Measurements from ENCODE around the gene TRIM39. TPM values are rescaled to one million over a fixed set of nuclear protein-coding genes. Genes with fewer than 3 reads are reported as not detected.

TRIM39 gene
- total and polyA plus RNA-seq, 9 of the 15 experiments (the other 6 are each of a cell fraction or from before 2014, with no cell fraction given) = 5.6 to 17.7 (median 12.8) TPM

GRCh38 chr6:30295837-30296236 lies 30.9 kb upstream of the TRIM39 start:
- no peak overlapping the region for H2AFZ ChIP-seq (ENCODE audit: low read depth, low read length)
- DNase-seq (ENCODE audit: extremely low read depth in 1 of 4, low spot score in 3 of 4) (no peak), FAIRE-seq (no peak), ATAC-seq (no peak)
- H3K4me2 ChIP-seq (ENCODE audit: insufficient read depth, low read length) = no peak overlapping the region
- H3K27me3 ChIP-seq (ENCODE audit: control insufficient read depth in 2 of 2, insufficient read depth in 2 of 2, low read length in 2 of 2) = no peaks in the 10 kb centered on the region
- no peak overlapping the region for H3K27ac ChIP-seq (ENCODE audit: extremely low read depth, low read depth, low read length)
- no peaks in the 10 kb centered on the region for H3K4me1 ChIP-seq (replicated peaks in 1 of 2; ENCODE audit: control insufficient read depth in 2 of 2, insufficient read depth in 2 of 2, low read length in 2 of 2)
- in situ Hi-C loops (cut with MboI) (no loop called here), intact Hi-C loops (cut with micrococcal nuclease) (no loop called here)
- H3K9ac ChIP-seq (ENCODE audit: insufficient read depth in 1 of 2, low read depth in 2 of 2, low read length in 2 of 2) = no peak overlapping the region
- H3K9me1 ChIP-seq (ENCODE audit: control insufficient read depth, insufficient read depth, low read length) = no peaks in the 10 kb centered on the region
- no TSS peak for BruUV-seq (replicated peaks)
- ChIA-PET POLR2A (no interaction called here), CTCF (ENCODE audit: low intra/inter-chr PET ratio) (no interaction called here)
- TF ChIP-seq ZSCAN32 (CRISPR knock-in tag; IDR thresholded peaks at IDR 0.05) (0 out of 2 replicates have a peak, but pooled peaks have one; percentile 33), CEBPG (CRISPR knock-in tag; IDR thresholded peaks at IDR 0.05) (peak; percentile 42; the same call in 1 of the 2 replicates), CEBPG (tag; conservative IDR thresholded peaks at IDR 0.05 in 1 of 2, IDR thresholded peaks at IDR 0.05 in 1 of 2) (peak; percentile 59 to 84), ATF3 (IDR thresholded peaks at IDR 0.05) (peak; percentile 69), ATF3 (CRISPR knock-in tag; conservative IDR thresholded peaks at IDR 0.05) (no peak), FUS (optimal IDR thresholded peaks at IDR 0.05; ENCODE audit: low read depth, low read length) (no peak), CEBPB (tag; IDR thresholded peaks at IDR 0.05) (peak; percentile 66)
- H3K4me3 ChIP-seq = no peak overlapping the region
- no peaks in the 10 kb centered on the region for H3K79me2 ChIP-seq (ENCODE audit: control insufficient read depth, insufficient read depth, low read length)
- H3K9me3 ChIP-seq (replicated peaks; ENCODE audit: control insufficient read depth, insufficient read depth, low read depth, low read length) = peaks cover 20% of the 10 kb centered on the region
- peaks cover 50% of the 10 kb centered on the region for H3K36me3 ChIP-seq (ENCODE audit: control insufficient read depth, insufficient read depth, low read length)
- no peaks in the 10 kb centered on the region for H4K20me1 ChIP-seq (replicated peaks; ENCODE audit: control insufficient read depth, insufficient read depth, low read length)
- WGBS (ENCODE audit: insufficient coverage, low coverage, missing lambda C conversion rate) = 84% methylated on average over 2 of the region's 2 CpGs
